Measurements from ENCODE around the gene SETBP1. TPM values are rescaled to one million over a fixed set of nuclear protein-coding genes. Genes with fewer than 3 reads are reported as not detected.

SETBP1 gene
- polyA plus RNA-seq, 1 experiment: 0.71 TPM

GRCh38 chr18:44840058-44840790 is 159.5 kb downstream of the SETBP1 start:
- Histone ChIP-seq H3K27me3 (ENCODE audit: control insufficient read depth, insufficient read depth, low read length) (peaks cover under 1% of the 10 kb centered on the region), H3K4me3 (ENCODE audit: low read depth, low read length) (no peak overlapping the region), H3K9me3 (ENCODE audit: control insufficient read depth, insufficient read depth, low read length) (no peaks in the 10 kb centered on the region), H3K27ac (ENCODE audit: low read depth, low read length) (no peak overlapping the region)
- CTCF ChIA-PET: interaction anchor here (0.8 kb wide), 1 partner anchor 13 kb away, joined by 3 read pairs; no protein-coding TSS in a partner anchor
- TF ChIP-seq CTCF (IDR thresholded peaks at IDR 0.05; ENCODE audit: low read depth, low read length): no peak
- POLR2A ChIA-PET: no interaction called here
- no peak for DNase-seq (ENCODE audit: low read depth, low spot score)

GRCh38 chr18:44841221-44841620 is 160.5 kb downstream of the SETBP1 start:
- H3K9me3 ChIP-seq (ENCODE audit: control insufficient read depth, insufficient read depth, low read length): no peaks in the 10 kb centered on the region
- peaks cover 2% of the 10 kb centered on the region for H3K27me3 ChIP-seq (ENCODE audit: control insufficient read depth, insufficient read depth, low read length)
- no peak overlapping the region for H3K27ac ChIP-seq (ENCODE audit: low read depth, low read length)
- no peak overlapping the region for H3K4me3 ChIP-seq (ENCODE audit: low read depth, low read length)
- POLR2A ChIA-PET: no interaction called here
- no peak for DNase-seq (ENCODE audit: low read depth, low spot score)
- CTCF ChIA-PET: interaction anchor here (0.8 kb wide), 1 partner anchor 14 kb away, joined by 3 read pairs; no protein-coding TSS in a partner anchor
- no peak for TF ChIP-seq CTCF (IDR thresholded peaks at IDR 0.05; ENCODE audit: low read depth, low read length)

GRCh38 chr18:44841752-44842587 is 161.3 kb downstream of the SETBP1 start:
- Histone ChIP-seq H3K9me3 (ENCODE audit: control insufficient read depth, insufficient read depth, low read length) (no peaks in the 10 kb centered on the region), H3K4me3 (ENCODE audit: low read depth, low read length) (no peak overlapping the region), H3K27me3 (ENCODE audit: control insufficient read depth, insufficient read depth, low read length) (peaks cover 2% of the 10 kb centered on the region), H3K27ac (ENCODE audit: low read depth, low read length) (no peak overlapping the region)
- POLR2A ChIA-PET: no interaction called here
- CTCF ChIA-PET: no interaction called here
- TF ChIP-seq CTCF (IDR thresholded peaks at IDR 0.05; ENCODE audit: low read depth, low read length): no peak
- no peak for DNase-seq (ENCODE audit: low read depth, low spot score)

- POLR2A ChIA-PET: no interaction called here
- CTCF ChIA-PET: no interaction called here
- no peak overlapping the region for H3K4me3 ChIP-seq (ENCODE audit: low read depth, low read length)
- DNase-seq (ENCODE audit: low read depth, low spot score): no peak
- no peaks in the 10 kb centered on the region for H3K9me3 ChIP-seq (ENCODE audit: control insufficient read depth, insufficient read depth, low read length)
- no peak for TF ChIP-seq CTCF (IDR thresholded peaks at IDR 0.05; ENCODE audit: low read depth, low read length)
- H3K27ac ChIP-seq (ENCODE audit: low read depth, low read length): no peak overlapping the region
- H3K27me3 ChIP-seq (ENCODE audit: control insufficient read depth, insufficient read depth, low read length): peaks cover 2% of the 10 kb centered on the region
Measured at GRCh38 chr18:44842588-44843412, 162.1 kb downstream of the SETBP1 start.

Measured in AG04450 (cell line).